Upper lobe of left lung (tissue), 6 donors: ENCODE measurements around the gene MIA2. TPM values are rescaled to one million over a fixed set of nuclear protein-coding genes. Genes with fewer than 3 reads are reported as not detected.
"Not testable (repeated sequence)": the region's sequence is repeated elsewhere in the genome, so short reads cannot be mapped to it uniquely, and the experiment has no call there.

Experiments
- ATAC-seq, 2 donors: fragments of 200-7000 bp; cut with Tn5 transposase; one replicate each; pipeline ENCODE4 v1.9.1; 2022; ENCODE audit warnings: mild to moderate bottlenecking in 2 of 2, moderate library complexity in 2 of 2; ENCODE audit not compliant: low FRiP score in 2 of 2
- DNase-seq, 2 donors: peaks; one replicate each; pipeline ENCODE4 v3.0.0-alpha.2; 2019 to 2020
- H3K27ac ChIP-seq, 4 donors: fragments of 200-600 bp; sonication (generic); one replicate each; pipeline ENCODE4 v1.5.1; 2016 to 2019
- H3K27me3 ChIP-seq, 4 donors: fragments of 200-600 bp; sonication (generic); one replicate each; pipeline ENCODE4 v1.5.1; 2017 to 2019
- H3K36me3 ChIP-seq, 4 donors: fragments of 200-600 bp; sonication (generic); one replicate each; pipeline ENCODE4 v1.5.1; 2016 to 2019
- H3K4me1 ChIP-seq, 4 donors: fragments of 200-600 bp; sonication (generic); one replicate each; pipeline ENCODE4 v1.5.1; 2018 to 2019
- H3K4me3 ChIP-seq, 4 donors: fragments of 200-600 bp; sonication (generic); one replicate each; pipeline ENCODE4 v1.5.1; 2017 to 2019; ENCODE audit warnings: mild to moderate bottlenecking in 2 of 4, moderate library complexity in 1 of 4
- H3K9me3 ChIP-seq, 4 donors: fragments of 200-600 bp; sonication (generic); one replicate each; pipeline ENCODE4 v1.5.1; 2018 to 2019
- EP300 ChIP-seq, 4 donors: sonication (generic); formaldehyde crosslinking; IDR thresholded peaks; one replicate each; pipeline ENCODE4 v1.5.1; 2017; ENCODE audit warnings: antibody characterized with exemption in 4 of 4, control low read depth in 2 of 4
- POLR2A ChIP-seq, 4 donors: fragments of 450-650 bp; IDR thresholded peaks; one replicate each; pipeline ENCODE4 v1.5.1; 2016 to 2017; ENCODE audit warnings: antibody characterized with exemption in 4 of 4, mild to moderate bottlenecking in 2 of 4
- POLR2AphosphoS5 ChIP-seq, 2 donors: sonication (generic); formaldehyde crosslinking; IDR thresholded peaks; one replicate each; pipeline ENCODE4 v1.5.1; 2017; ENCODE audit warnings: antibody characterized with exemption in 2 of 2
- WGBS, 2 donors: methylation state at CpG; one replicate each; pipeline ENCODE4 v1.1.5; 2017 to 2018; 5-methylcytosine and 5-hydroxymethylcytosine counted together
- total RNA-seq, 6 donors: library from RNA; depleted of rRNA in 4 of 6; stranded (reverse); fragments of >200 nt in 4 of 6; gene quantifications; one replicate each; pipeline versions ENCODE4 v1.1.0 to v1.2.1, GENCODE V29; 2016 to 2021
- TF ChIP-seq, protein P1 (sequence below), 6 experiments: fragments of 450-650 bp in 4 of 6; fragments of 200-600 bp in 2 of 6; sonication (generic) in 2 of 6; IDR thresholded peaks; one replicate each; pipeline ENCODE4 v1.5.1; 2016 to 2019; ENCODE audit warnings: antibody characterized with exemption in 6 of 6
- donor health status: DM: no; HTN: no; CAD: no; lungs with moderate emphysema.
- donor health status: DM: no; HTN: yes; CAD: no; lungs with severe emphysema.

MIA2 gene
- total RNA-seq, 6 donors from 2014 or later = 13.0 to 56.8 (median 25.4) TPM

DNA sequence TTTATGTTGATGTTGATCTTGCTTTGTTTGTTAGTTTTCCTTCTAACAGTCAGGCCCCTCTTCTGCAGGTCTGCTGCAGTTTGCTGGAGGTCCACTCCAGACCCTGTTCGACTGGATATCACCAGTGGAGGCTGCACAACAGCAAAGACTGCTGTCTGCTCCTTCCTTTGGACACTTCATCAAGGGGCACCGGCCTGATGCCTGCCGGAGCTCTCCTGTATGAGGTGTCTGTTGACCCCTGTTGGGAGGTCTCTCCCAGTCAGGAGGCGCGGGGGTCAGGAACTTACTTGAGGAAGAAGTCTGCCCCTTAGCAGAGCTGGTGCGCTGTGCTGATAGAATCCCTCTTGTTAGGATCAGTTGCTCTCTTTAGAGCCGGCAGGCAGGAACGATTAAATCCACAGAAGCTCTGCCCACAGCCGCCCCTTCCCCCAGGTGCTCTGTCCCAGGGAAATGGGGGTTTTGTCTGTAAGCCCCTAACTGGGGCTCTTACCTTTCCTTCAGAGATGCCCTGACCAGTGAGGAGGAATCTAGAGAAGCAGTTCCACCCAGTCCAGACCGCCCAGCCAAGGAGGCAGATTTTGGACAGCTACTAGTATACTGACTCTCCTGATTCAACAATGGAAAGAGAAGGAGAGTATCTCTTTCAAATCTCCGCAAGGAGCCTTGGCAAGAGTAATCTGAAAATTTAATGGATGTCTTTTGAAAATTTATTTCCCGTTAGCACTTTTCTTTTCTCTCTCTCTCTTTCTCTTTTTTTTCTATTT lies 25.2 kb downstream of the MIA2 start:
- ATAC-seq (no peak), DNase-seq (no peak)
- no peaks in the 10 kb centered on the region for H3K9me3 ChIP-seq
- H3K4me3 ChIP-seq = no peak overlapping the region
- WGBS, 2 donors = 57 to 65% methylated on average over 11 to 12 of the region's 12 CpGs
- TF ChIP-seq EP300 (IDR thresholded peaks at IDR 0.05) = no peak
- TF ChIP-seq POLR2A (IDR thresholded peaks at IDR 0.05) = no peak
- no peak for TF ChIP-seq POLR2AphosphoS5 (IDR thresholded peaks at IDR 0.05)
- H3K36me3 ChIP-seq = no peaks in the 10 kb centered on the region
- H3K27ac ChIP-seq = no peak overlapping the region
- H3K4me1 ChIP-seq = no peaks in the 10 kb centered on the region
- no peaks in the 10 kb centered on the region for H3K27me3 ChIP-seq

DNA sequence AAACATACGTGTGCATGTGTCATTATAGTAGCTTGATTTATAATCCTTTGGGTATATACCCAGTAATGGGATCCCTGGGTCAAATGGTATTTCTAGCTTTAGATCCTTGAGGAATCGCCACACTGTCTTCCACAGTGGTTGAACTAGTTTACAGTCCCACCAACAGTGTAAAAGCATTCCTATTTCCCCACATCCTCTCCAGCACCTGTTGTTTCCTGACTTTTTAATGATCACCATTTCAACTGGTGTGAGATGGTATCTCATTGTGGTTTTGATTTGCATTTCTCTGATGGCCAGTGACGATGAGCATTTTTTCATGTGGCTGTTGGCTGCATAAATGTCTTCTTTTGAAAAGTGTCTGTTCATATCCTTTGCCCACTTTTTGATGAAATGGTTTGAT lies 26.4 kb downstream of the MIA2 start:
- 90 to 92% methylated on average over 3 of the region's 3 CpGs for WGBS, 2 donors
- not testable (repeated sequence) for H3K9me3 ChIP-seq, H3K27me3 ChIP-seq, H3K36me3 ChIP-seq, ATAC-seq, DNase-seq, H3K4me1 ChIP-seq, H3K27ac ChIP-seq, H3K4me3 ChIP-seq

DNA sequence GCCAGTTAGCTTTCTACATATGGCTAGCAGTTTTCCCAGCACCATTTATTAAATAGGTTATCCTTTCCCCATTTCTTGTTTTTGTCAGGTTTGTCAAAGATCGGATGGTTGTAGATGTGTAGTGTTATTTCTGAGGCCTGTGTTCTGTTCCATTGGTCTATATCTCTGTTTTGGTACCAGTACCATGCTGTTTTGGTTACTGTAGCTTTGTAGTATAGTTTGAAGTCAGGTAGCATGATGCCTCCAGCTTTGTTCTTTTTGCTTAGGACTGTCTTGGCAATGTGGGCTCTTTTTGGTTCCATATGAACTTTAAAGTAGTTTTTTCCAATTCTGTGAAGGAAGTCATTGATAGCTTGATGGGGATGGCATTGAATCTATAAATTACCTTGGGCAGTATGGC lies 28.5 kb downstream of the MIA2 start:
- H3K36me3 ChIP-seq, H3K4me1 ChIP-seq, H3K27me3 ChIP-seq, H3K4me3 ChIP-seq, ATAC-seq, H3K27ac ChIP-seq, DNase-seq, H3K9me3 ChIP-seq: not testable (repeated sequence)
- WGBS, 2 donors = 90 to 96% methylated on average over 1 of the region's 1 CpG

DNA sequence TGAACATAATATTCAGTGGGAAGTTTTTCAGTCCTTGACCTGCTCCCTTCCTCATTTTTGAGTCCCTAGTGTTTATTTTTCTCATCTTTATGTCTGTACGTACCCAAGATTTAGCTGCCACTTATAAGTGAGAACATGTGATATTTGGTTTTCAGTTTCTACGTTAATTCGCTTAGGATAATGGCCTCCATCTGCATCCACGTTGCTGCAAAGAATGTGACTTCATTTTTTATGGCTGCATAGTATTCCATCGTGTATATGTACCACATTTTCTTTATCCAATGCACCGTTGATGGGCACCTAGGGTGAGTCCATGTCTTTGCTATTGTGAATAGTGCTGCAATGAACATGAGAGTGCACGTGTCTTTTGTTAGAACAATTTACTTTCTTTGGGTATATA lies 30.3 kb downstream of the MIA2 start:
- Histone ChIP-seq H3K4me1 (peaks cover 9 to 21% (median 17%) of the 10 kb centered on the region in 4 donors), H3K27ac (no peak overlapping the region), H3K27me3 (no peaks in the 10 kb centered on the region), H3K9me3 (no peaks in the 10 kb centered on the region), H3K36me3 (no peaks in the 10 kb centered on the region), H3K4me3 (no peak overlapping the region)
- TF ChIP-seq, protein P1, sequence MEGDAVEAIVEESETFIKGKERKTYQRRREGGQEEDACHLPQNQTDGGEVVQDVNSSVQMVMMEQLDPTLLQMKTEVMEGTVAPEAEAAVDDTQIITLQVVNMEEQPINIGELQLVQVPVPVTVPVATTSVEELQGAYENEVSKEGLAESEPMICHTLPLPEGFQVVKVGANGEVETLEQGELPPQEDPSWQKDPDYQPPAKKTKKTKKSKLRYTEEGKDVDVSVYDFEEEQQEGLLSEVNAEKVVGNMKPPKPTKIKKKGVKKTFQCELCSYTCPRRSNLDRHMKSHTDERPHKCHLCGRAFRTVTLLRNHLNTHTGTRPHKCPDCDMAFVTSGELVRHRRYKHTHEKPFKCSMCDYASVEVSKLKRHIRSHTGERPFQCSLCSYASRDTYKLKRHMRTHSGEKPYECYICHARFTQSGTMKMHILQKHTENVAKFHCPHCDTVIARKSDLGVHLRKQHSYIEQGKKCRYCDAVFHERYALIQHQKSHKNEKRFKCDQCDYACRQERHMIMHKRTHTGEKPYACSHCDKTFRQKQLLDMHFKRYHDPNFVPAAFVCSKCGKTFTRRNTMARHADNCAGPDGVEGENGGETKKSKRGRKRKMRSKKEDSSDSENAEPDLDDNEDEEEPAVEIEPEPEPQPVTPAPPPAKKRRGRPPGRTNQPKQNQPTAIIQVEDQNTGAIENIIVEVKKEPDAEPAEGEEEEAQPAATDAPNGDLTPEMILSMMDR (IDR thresholded peaks at IDR 0.05) = no peak
- no peak for TF ChIP-seq POLR2AphosphoS5 (IDR thresholded peaks at IDR 0.05)
- no peak for TF ChIP-seq POLR2A (IDR thresholded peaks at IDR 0.05)
- TF ChIP-seq EP300 (IDR thresholded peaks at IDR 0.05) = no peak
- ATAC-seq = no peak
- no peak for DNase-seq
- 86 to 89% methylated on average over 7 of the region's 7 CpGs for whole genome bisulfite sequencing, 2 donors

DNA sequence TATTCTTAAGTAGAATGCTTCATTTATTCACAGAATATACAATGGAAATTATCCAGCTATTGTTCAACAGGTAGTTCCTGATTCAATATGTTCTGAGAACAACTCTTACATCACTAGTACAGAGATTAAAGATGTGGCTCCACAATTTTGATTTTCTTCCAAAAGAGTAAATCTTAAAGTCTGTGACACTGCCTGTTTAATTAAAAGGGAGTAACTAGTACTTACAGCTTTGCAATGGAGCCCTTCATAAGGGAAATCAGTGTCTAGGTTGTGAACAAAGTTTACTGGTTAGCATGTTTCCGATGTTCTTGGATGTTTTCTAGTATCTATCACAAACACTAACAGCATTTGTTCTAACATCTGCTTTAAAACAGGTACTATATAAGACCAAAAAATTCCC lies 30.8 kb downstream of the MIA2 start:
- no peak for DNase-seq
- no peak for ATAC-seq
- H3K4me3 ChIP-seq = no peak overlapping the region
- WGBS, 2 donors = 93 to 97% methylated on average over 1 of the region's 1 CpG
- no peaks in the 10 kb centered on the region for H3K27me3 ChIP-seq
- no peaks in the 10 kb centered on the region for H3K36me3 ChIP-seq
- H3K9me3 ChIP-seq = no peaks in the 10 kb centered on the region
- TF ChIP-seq EP300 (IDR thresholded peaks at IDR 0.05) (no peak), POLR2AphosphoS5 (IDR thresholded peaks at IDR 0.05) (no peak), POLR2A (IDR thresholded peaks at IDR 0.05) (no peak)
- TF ChIP-seq, protein P1 (IDR thresholded peaks at IDR 0.05) = no peak
- H3K4me1 ChIP-seq = peaks cover 13 to 26% (median 20%) of the 10 kb centered on the region in 4 donors
- H3K27ac ChIP-seq = no peak overlapping the region

DNA sequence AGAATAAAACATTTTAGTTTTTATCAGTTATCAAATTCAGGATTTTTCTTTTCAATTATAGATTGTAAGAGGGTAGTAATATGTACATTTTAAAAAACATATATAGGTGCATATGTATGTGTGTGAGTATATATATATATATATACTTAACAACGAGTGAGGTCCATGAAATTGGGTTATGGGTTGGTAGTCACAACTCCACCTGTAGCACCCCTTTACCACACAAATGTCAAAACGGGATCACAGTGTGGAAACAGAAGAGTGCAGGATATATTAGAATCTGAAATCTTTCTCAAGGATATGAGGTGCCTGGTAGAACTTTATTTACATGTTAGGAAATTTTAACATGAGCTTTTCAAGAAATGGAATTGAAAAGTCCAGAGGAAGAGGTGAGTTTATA lies 31.3 kb downstream of the MIA2 start:
- peaks cover 16 to 29% (median 21%) of the 10 kb centered on the region in 4 donors for H3K4me1 ChIP-seq
- ATAC-seq (peak in 1 of 2 donors; percentile 52), DNase-seq (no peak)
- WGBS, 2 donors = 9 to 14% methylated on average over 2 of the region's 2 CpGs
- H3K27me3 ChIP-seq = no peaks in the 10 kb centered on the region
- H3K27ac ChIP-seq = peak overlapping the region in 3 of 4 donors; percentile 96 to 99 (median 99)
- no peak for TF ChIP-seq EP300 (IDR thresholded peaks at IDR 0.05)
- TF ChIP-seq POLR2AphosphoS5 (IDR thresholded peaks at IDR 0.05) = no peak
- TF ChIP-seq, protein P1 (IDR thresholded peaks at IDR 0.05) = no peak
- TF ChIP-seq POLR2A (IDR thresholded peaks at IDR 0.05) = no peak
- H3K9me3 ChIP-seq = no peaks in the 10 kb centered on the region
- no peaks in the 10 kb centered on the region for H3K36me3 ChIP-seq
- peak overlapping the region in 3 of 4 donors; percentile 14 to 89 (median 63) for H3K4me3 ChIP-seq
